Suprapubic skin (tissue), 4 donors: Measurements from ENCODE around the gene TARS2. TPM values are rescaled to one million over a fixed set of nuclear protein-coding genes. Genes with fewer than 3 reads are reported as not detected.

ENCODE experiments used
- DNase-seq, 2 donors: peaks; one replicate each; pipeline ENCODE4 v3.0.0-alpha.2; 2019; ENCODE audit warnings: low spot score in 2 of 2
- H3K27ac ChIP-seq: fragments of 200-600 bp; sonication (generic); one replicate; pipeline ENCODE4 v1.5.1; 2019
- H3K27me3 ChIP-seq: fragments of 200-600 bp; sonication (generic); one replicate; pipeline ENCODE4 v1.5.1; 2019
- H3K36me3 ChIP-seq: fragments of 200-600 bp; sonication (generic); one replicate; pipeline ENCODE4 v1.5.1; 2019
- H3K4me1 ChIP-seq: fragments of 200-600 bp; sonication (generic); one replicate; pipeline ENCODE4 v1.5.1; 2019
- H3K4me3 ChIP-seq: fragments of 200-600 bp; sonication (generic); one replicate; pipeline ENCODE4 v1.5.1; 2019; ENCODE audit warnings: mild to moderate bottlenecking
- H3K9me3 ChIP-seq: fragments of 200-600 bp; sonication (generic); one replicate; pipeline ENCODE4 v1.5.1; 2019
- EP300 ChIP-seq: sonication (generic); formaldehyde crosslinking; IDR thresholded peaks from one replicate; pipeline ENCODE4 v1.6.1; 2017; ENCODE audit warnings: antibody characterized with exemption
- POLR2A ChIP-seq, 2 donors: fragments of 450-650 bp; IDR thresholded peaks; one replicate each; pipeline ENCODE4 v1.6.1; 2017; ENCODE audit warnings: antibody characterized with exemption in 2 of 2, mild to moderate bottlenecking in 2 of 2, moderate library complexity in 2 of 2
- POLR2AphosphoS5 ChIP-seq, 3 donors: sonication (generic); formaldehyde crosslinking; IDR thresholded peaks; one replicate each; pipeline ENCODE4 v1.6.1; 2017; ENCODE audit warnings: antibody characterized with exemption in 3 of 3
- WGBS: methylation state at CpG from one replicate; pipeline ENCODE4 v1.1.5; 2018; 5-methylcytosine and 5-hydroxymethylcytosine counted together
- total RNA-seq, 4 donors: library from RNA; depleted of rRNA; stranded (reverse); fragments of >200 nt; gene quantifications; one replicate each; pipeline ENCODE4 v1.1.0, GENCODE V29; 2016
- TF ChIP-seq, protein P1 (sequence below), 2 donors: fragments of 200-600 bp in 1 of 2; fragments of 450-650 bp in 1 of 2; sonication (generic) in 1 of 2; IDR thresholded peaks; one replicate each; pipeline ENCODE4 v1.5.1; 2016 to 2019; ENCODE audit warnings: antibody characterized with exemption in 2 of 2, mild to moderate bottlenecking in 1 of 2, moderate library complexity in 1 of 2

Gene TARS2
- total RNA-seq, 4 donors from 2014 or later = 13.7 to 29.1 (median 20.9) TPM

DNA sequence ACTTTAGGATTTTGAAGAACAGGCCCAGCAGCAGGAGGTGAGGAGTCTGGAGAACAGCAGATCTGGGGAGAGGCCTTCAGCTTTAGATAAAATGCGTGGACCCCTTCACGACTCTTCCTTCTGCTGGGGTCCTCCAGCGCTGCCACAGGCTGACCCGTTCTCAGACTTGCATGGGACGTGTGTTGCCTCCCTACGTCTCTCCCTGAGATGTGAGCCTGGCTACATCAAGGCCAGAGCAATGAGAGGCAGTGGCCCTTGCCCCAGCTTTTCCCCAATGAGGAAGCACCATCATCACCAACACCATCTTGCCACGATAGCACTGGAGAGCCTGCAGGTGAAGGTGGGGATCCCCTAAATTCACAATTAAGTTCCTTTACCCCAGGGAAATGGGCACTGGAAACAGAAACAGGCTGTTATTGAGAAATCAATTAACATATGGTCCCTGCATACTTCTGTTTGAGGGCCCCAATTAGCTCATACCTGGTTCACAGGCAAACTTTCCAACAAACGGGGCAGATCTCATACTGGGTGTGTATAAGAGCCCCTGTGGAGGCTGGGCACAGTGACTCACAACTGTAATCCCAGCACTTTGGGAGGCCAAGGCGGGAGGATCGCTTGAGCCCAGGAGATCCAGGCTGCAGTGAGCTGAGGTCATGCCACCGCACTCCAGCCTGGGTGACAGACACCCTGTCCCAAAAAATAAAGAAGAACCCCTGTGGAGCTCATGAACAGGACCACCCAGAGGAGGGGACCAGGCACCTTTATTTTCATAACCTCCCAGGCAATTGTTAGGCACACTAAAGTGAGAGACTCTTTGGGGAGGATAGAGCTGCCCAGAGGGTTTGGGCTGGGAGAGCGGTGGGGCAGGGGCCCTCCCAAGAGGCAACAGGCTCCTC, 49.9 kb downstream of the TARS2 start:
- no peaks in the 10 kb centered on the region for H3K36me3 ChIP-seq
- TF ChIP-seq, protein P1, sequence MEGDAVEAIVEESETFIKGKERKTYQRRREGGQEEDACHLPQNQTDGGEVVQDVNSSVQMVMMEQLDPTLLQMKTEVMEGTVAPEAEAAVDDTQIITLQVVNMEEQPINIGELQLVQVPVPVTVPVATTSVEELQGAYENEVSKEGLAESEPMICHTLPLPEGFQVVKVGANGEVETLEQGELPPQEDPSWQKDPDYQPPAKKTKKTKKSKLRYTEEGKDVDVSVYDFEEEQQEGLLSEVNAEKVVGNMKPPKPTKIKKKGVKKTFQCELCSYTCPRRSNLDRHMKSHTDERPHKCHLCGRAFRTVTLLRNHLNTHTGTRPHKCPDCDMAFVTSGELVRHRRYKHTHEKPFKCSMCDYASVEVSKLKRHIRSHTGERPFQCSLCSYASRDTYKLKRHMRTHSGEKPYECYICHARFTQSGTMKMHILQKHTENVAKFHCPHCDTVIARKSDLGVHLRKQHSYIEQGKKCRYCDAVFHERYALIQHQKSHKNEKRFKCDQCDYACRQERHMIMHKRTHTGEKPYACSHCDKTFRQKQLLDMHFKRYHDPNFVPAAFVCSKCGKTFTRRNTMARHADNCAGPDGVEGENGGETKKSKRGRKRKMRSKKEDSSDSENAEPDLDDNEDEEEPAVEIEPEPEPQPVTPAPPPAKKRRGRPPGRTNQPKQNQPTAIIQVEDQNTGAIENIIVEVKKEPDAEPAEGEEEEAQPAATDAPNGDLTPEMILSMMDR (IDR thresholded peaks at IDR 0.05) = no peak
- no peak for TF ChIP-seq EP300
- TF ChIP-seq POLR2AphosphoS5 (IDR thresholded peaks at IDR 0.05) = no peak
- no peak for TF ChIP-seq POLR2A (IDR thresholded peaks at IDR 0.05)
- H3K4me1 ChIP-seq = peaks cover 28% of the 10 kb centered on the region
- no peaks in the 10 kb centered on the region for H3K27me3 ChIP-seq
- no peaks in the 10 kb centered on the region for H3K9me3 ChIP-seq
- no peak overlapping the region for H3K4me3 ChIP-seq
- WGBS = 88% methylated on average over 9 of the region's 12 CpGs
- no peak for DNase-seq
- peak overlapping the region; percentile 59 for H3K27ac ChIP-seq

DNA sequence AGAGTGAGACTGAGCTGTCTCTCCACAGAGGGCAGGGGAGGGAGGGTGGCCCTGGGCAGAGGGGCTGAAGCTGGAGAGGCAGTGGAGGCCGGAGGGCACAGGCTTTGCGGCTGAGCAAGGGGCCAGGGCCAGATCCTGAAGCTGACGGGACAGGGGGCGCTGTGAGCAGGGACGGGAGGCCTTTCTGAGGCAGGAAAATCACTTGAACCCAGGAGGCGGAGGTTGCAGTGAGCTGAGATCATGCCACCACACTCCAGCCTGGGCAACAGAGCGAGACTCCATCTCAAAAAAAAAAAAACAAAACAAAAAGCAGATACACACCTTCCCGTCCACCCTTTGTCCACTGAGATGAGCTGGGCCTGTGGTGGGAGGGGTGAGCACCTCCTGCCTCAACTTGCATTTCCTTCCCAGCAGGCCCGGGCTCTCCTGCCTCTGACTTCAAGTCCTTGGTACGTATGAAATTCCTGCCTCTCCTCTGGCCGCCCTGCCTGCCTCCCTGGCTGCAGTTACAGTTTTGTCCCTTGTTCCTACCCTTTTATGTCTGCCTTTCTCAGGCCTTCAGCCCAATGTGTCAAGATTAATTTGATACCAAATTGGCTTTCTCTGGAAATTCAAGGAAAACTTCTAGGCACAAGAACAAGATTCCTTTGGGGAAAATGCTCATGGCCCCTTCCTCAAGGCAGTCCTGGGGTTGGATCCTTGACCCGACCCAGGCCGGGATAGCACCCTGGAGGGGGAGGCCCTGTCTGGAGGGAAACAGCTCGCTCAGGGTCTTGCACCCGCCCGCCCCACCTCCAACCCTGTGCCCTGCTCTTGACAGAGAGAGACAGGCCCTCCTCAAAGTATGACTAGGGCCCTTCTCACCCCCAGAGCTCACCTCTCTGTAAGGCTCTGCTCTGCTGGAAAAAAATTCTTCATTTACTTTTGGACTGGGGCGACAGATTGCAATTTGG, 50.8 kb downstream of the TARS2 start:
- Histone ChIP-seq H3K27ac (peak overlapping the region; percentile 59), H3K36me3 (no peaks in the 10 kb centered on the region), H3K27me3 (no peaks in the 10 kb centered on the region), H3K9me3 (no peaks in the 10 kb centered on the region), H3K4me3 (no peak overlapping the region), H3K4me1 (peaks cover 23% of the 10 kb centered on the region)
- no peak for DNase-seq
- WGBS = 60% methylated on average over 17 of the region's 17 CpGs
- TF ChIP-seq POLR2AphosphoS5 (IDR thresholded peaks at IDR 0.05) (no peak), POLR2A (IDR thresholded peaks at IDR 0.05) (no peak), EP300 (no peak)
- TF ChIP-seq, protein P1 (IDR thresholded peaks at IDR 0.05) = no peak

DNA sequence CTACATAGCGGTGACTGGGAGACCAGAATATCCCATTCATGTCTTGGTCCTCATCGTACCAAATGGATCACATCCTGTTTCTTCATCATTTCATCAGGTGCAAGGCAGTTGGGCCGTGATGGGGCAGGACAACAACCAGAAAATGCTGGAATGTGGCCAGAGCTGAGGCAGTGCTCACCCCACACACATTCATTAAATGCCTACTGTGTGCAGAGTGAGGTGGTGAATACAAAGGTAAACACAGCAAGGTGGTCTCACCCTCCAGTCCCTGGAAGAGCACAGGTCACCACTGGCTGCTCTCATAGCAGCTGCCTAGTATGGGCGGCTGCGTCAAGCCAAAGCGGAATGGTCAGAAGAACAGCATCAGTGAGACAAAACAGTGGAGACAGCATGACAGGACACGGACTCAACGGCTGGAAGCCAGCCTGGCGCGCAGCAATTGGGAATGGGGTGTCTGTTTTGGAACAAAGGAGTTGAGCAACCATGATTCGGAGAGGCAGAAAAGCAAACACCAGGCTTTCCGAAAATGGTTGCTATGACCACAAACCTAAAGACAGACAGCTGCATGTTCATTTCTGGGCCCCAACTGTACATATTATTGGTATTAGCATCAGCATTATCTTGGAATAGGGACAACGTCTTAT, 56.4 kb downstream of the TARS2 start:
- H3K4me1 ChIP-seq = peaks cover 8% of the 10 kb centered on the region
- no peaks in the 10 kb centered on the region for H3K9me3 ChIP-seq
- TF ChIP-seq POLR2AphosphoS5 (IDR thresholded peaks at IDR 0.05) (peak in 2 of 3 donors; percentile 11 to 56), EP300 (no peak)
- TF ChIP-seq, protein P1 (IDR thresholded peaks at IDR 0.05) = no peak
- H3K27me3 ChIP-seq = no peaks in the 10 kb centered on the region
- peak in 1 of 2 donors; percentile 84 for DNase-seq
- H3K27ac ChIP-seq = peak overlapping the region; percentile 18
- WGBS = 71% methylated on average over 13 of the region's 13 CpGs
- no peak overlapping the region for H3K4me3 ChIP-seq
- H3K36me3 ChIP-seq = no peaks in the 10 kb centered on the region

DNA sequence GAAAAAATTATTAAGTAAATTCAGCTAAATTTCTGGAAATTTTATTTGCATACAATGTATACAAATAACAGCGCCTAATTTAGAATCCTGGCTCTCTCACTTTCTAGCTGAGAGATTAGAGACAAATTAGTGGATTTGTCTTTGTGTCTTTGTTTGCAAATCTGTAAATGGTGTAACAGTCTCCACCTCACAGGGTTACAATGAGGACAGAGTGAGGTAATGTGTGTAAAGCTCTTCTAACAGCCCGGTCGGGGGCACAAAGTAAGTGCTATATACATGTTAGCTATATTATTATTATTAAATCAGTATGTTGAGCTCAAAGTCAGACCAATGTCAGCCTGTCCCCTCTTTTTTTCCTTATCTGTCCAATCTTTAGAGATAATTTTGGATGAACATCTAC, 57.0 kb downstream of the TARS2 start:
- 68% methylated on average over 3 of the region's 3 CpGs for WGBS
- no peak for TF ChIP-seq POLR2A (IDR thresholded peaks at IDR 0.05)
- TF ChIP-seq, protein P1 (IDR thresholded peaks at IDR 0.05) = no peak
- TF ChIP-seq EP300 = no peak
- no peak for TF ChIP-seq POLR2AphosphoS5 (IDR thresholded peaks at IDR 0.05)
- DNase-seq = no peak

More for the DNA sequence above, 57.0 kb downstream of the TARS2 start:
- H3K4me1 ChIP-seq = peaks cover 9% of the 10 kb centered on the region
- H3K27me3 ChIP-seq = no peaks in the 10 kb centered on the region
- H3K27ac ChIP-seq = peak overlapping the region; percentile 35
- H3K36me3 ChIP-seq = no peaks in the 10 kb centered on the region
- no peak overlapping the region for H3K4me3 ChIP-seq
- H3K9me3 ChIP-seq = no peaks in the 10 kb centered on the region
